Measurements from ENCODE around the gene KPNB1.
A peak's percentile ranks its signal among the peaks of the same experiment; 100 is the strongest.

The KPNB1 gene

DNA sequence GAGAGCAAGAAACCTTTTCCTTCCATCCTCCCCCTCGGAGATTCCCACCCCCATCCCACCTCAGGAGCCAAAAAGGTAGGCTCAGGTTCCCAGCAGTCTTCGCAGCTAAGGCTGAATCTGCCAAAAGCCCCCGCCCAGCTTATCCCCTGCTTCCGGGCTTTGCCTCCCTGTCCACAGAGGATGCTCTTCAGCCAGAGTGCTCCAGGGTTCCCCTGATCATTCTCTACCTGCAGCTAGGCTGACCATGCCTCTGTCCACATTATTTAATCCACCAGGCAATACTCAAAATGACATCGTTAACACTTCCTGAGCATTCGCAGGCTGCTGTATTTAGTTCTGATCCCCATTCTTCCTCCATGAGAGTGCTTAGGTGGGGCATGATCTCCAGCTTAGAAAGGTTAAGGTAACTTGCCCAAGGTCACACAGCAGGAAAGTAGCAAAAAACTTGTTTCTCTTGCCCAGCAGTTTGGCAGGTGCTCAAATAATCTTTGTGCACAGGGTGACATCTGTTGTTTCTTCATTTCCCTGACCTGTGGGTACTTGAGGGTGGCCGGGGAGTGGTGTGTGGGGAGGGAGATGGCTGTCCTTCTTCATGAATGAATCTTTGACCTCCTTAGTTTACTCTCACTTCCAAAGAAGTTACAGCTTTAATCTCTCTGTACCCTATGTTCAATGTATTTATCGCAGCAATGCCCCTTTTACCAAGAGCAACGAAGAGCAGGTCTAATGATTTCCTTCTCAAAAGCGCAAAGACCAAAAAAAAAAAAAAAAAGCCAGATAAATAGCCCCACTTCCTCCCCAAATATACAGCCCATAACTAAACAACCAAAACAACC lies 43.4 kb downstream of the KPNB1 start (continued):
- no peak for TF ChIP-seq PRDM4 (tag by site-specific recombination; IDR thresholded peaks at IDR 0.05)
- TF ChIP-seq PATZ1 (tag by site-specific recombination; IDR thresholded peaks at IDR 0.05) = peak; percentile 68
- TF ChIP-seq ZSCAN4 (tag by site-specific recombination; IDR thresholded peaks at IDR 0.05) = no peak
- TF ChIP-seq, protein P1, sequence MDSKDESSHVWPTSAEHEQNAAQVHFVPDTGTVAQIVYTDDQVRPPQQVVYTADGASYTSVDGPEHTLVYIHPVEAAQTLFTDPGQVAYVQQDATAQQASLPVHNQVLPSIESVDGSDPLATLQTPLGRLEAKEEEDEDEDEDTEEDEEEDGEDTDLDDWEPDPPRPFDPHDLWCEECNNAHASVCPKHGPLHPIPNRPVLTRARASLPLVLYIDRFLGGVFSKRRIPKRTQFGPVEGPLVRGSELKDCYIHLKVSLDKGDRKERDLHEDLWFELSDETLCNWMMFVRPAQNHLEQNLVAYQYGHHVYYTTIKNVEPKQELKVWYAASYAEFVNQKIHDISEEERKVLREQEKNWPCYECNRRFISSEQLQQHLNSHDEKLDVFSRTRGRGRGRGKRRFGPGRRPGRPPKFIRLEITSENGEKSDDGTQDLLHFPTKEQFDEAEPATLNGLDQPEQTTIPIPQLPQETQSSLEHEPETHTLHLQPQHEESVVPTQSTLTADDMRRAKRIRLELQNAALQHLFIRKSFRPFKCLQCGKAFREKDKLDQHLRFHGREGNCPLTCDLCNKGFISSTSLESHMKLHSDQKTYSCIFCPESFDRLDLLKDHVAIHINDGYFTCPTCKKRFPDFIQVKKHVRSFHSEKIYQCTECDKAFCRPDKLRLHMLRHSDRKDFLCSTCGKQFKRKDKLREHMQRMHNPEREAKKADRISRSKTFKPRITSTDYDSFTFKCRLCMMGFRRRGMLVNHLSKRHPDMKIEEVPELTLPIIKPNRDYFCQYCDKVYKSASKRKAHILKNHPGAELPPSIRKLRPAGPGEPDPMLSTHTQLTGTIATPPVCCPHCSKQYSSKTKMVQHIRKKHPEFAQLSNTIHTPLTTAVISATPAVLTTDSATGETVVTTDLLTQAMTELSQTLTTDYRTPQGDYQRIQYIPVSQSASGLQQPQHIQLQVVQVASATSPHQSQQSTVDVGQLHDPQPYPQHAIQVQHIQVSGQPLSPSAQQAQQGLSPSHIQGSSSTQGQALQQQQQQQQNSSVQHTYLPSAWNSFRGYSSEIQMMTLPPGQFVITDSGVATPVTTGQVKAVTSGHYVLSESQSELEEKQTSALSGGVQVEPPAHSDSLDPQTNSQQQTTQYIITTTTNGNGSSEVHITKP (tag by site-specific recombination; IDR thresholded peaks at IDR 0.05) = no peak
- TF ChIP-seq ZNF629 (tag by site-specific recombination; IDR thresholded peaks at IDR 0.05) = no peak
- TF ChIP-seq TCF7L2 (IDR thresholded peaks at IDR 0.05; ENCODE audit: borderline replicate concordance, low read depth, low read length) = no peak
- no peak for TF ChIP-seq REST (tag by site-specific recombination; IDR thresholded peaks at IDR 0.05)
- TF ChIP-seq, protein P2, sequence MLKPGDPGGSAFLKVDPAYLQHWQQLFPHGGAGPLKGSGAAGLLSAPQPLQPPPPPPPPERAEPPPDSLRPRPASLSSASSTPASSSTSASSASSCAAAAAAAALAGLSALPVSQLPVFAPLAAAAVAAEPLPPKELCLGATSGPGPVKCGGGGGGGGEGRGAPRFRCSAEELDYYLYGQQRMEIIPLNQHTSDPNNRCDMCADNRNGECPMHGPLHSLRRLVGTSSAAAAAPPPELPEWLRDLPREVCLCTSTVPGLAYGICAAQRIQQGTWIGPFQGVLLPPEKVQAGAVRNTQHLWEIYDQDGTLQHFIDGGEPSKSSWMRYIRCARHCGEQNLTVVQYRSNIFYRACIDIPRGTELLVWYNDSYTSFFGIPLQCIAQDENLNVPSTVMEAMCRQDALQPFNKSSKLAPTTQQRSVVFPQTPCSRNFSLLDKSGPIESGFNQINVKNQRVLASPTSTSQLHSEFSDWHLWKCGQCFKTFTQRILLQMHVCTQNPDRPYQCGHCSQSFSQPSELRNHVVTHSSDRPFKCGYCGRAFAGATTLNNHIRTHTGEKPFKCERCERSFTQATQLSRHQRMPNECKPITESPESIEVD (tag by site-specific recombination; IDR thresholded peaks at IDR 0.05) = peak; percentile 58; the same call in 1 of the 2 replicates
- no peak for TF ChIP-seq MZF1 (tag by site-specific recombination; IDR thresholded peaks at IDR 0.05; ENCODE audit: borderline replicate concordance)
- TF ChIP-seq ZNF843 (tag by site-specific recombination; IDR thresholded peaks at IDR 0.05) = 0 out of 2 replicates have a peak, but pooled peaks have one; percentile 13
- TF ChIP-seq SCRT1 (tag by site-specific recombination; IDR thresholded peaks at IDR 0.05; ENCODE audit: borderline replicate concordance) = no peak; the same call in 1 of the 2 replicates
- TF ChIP-seq, protein P3, sequence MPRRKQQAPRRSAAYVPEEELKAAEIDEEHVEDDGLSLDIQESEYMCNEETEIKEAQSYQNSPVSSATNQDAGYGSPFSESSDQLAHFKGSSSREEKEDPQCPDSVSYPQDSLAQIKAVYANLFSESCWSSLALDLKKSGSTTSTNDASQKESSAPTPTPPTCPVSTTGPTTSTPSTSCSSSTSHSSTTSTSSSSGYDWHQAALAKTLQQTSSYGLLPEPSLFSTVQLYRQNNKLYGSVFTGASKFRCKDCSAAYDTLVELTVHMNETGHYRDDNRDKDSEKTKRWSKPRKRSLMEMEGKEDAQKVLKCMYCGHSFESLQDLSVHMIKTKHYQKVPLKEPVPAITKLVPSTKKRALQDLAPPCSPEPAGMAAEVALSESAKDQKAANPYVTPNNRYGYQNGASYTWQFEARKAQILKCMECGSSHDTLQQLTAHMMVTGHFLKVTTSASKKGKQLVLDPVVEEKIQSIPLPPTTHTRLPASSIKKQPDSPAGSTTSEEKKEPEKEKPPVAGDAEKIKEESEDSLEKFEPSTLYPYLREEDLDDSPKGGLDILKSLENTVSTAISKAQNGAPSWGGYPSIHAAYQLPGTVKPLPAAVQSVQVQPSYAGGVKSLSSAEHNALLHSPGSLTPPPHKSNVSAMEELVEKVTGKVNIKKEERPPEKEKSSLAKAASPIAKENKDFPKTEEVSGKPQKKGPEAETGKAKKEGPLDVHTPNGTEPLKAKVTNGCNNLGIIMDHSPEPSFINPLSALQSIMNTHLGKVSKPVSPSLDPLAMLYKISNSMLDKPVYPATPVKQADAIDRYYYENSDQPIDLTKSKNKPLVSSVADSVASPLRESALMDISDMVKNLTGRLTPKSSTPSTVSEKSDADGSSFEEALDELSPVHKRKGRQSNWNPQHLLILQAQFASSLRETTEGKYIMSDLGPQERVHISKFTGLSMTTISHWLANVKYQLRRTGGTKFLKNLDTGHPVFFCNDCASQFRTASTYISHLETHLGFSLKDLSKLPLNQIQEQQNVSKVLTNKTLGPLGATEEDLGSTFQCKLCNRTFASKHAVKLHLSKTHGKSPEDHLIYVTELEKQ (tag by site-specific recombination; IDR thresholded peaks at IDR 0.05; ENCODE audit: borderline replicate concordance) = no peak
- TF ChIP-seq ZNF621 (tag by site-specific recombination; IDR thresholded peaks at IDR 0.05) = no peak
- TF ChIP-seq BCL11B (tag by site-specific recombination; IDR thresholded peaks at IDR 0.05; ENCODE audit: low read depth) = no peak
- no peak for TF ChIP-seq FEZF1 (tag by site-specific recombination; IDR thresholded peaks at IDR 0.05)
- peak; percentile 71; the same call in 1 of the 2 replicates for TF ChIP-seq ZXDB (tag by site-specific recombination; IDR thresholded peaks at IDR 0.05)
- peak; percentile 39; the same call in 1 of the 2 replicates for TF ChIP-seq WT1 (tag by site-specific recombination; IDR thresholded peaks at IDR 0.05)
- no peak for TF ChIP-seq IKZF3 (tag by site-specific recombination; IDR thresholded peaks at IDR 0.05)
- TF ChIP-seq ZNF521 (tag by site-specific recombination; IDR thresholded peaks at IDR 0.05) = no peak
